GM21717 (cell line): ENCODE measurements around the gene MAML3.

ENCODE experiments used
- ATAC-seq: cut with Tn5 transposase; IDR thresholded peaks from one replicate; pipeline ENCODE4 v1.9.1; 2021; ENCODE audit warnings: mild to moderate bottlenecking, moderate library complexity; ENCODE audit not compliant: unreplicated experiment

MAML3 gene

DNA sequence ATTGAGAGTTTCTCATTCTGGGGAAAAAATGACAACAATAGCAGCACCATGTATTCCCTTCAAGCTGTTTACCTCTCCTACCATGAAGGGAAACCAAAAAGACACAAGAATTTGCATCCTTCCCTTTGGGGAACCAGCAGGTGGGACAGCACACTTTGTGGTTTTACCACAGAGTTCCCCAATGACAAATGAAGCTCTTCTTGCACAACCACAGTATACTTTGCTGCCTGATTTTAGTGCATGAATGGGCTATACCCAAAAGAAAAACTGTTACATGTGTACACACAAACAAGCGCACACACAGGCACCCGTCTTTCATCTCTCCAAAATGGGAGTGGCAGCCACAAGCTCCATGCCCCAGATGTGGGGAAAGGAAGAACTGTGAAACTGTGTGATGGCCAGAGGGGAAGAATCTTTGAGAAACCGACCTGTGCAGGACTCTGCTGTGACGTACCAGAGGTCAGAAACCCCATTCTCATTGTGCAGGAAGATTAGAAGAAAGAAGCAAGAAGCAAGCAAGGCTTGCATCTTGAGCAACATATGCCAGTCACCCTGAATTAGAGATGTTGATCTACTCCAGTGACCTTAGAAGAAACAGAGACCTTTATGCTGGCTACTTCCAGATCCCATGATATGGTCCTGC, 2.7 kb upstream of the MAML3 start:
- ATAC-seq: peak; percentile 89

DNA sequence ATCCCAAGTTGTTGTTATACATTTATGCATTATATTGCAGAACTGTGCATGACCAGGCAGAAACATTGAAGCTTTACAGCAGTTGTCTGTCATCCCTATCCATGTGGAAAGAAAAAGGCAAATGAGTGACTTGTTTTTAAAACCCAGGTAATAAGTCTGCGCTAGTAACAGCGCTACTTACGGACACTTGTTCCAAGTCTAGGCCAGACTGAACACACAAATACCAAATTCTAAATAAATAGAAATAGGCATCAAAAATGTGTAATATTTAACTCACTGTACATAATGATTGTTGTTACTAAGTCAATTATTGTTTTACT, 548 bp upstream of the MAML3 start:
- no peak for ATAC-seq

DNA sequence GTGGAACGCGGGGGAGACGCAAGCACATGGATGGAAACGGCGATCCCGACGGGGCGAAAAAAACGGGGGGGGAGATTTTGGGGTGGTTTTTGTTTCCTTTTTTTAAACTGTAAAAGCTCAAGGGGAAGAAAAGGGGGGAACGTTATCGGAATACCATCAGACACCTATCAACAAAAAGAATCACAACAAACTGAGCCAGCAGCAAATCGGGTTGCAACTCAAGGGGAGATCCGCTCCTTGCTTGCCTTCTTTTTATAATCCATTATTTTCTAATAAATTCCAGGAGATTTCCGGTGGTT, 616 bp downstream of the MAML3 start:
- ATAC-seq: no peak

DNA sequence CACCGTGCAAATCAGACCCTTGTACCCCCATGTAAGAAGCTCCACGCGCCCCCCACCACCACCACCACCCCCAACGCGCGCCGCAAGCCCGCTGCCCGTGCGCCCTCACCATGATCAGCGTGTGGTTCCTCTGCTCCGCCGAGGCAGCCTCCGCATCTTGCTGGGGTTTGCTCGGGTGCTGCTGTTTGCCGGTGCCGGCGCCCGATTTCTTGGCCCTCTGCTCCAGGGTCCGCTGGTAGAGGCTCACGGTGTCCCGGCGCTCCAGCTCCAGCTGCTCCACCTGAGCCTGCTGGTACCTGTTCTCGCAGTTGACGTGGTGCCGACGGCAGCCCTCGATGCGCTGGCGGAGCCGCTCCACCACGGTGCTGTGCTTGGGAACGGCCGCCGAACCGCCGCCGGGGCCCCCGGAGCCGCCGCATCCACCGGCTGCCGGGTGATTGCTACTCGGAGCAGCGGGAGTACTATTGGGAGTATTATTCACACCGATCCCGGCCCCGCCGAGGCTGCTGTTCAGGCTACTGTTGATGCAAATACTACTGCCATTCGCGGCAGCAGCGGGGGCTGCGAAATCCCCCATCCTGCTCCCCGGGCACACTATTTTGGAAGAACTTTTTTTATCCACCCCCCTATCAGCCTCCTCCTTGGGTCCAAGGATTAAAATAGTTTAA, 1.1 kb downstream of the MAML3 start:
- ATAC-seq: no peak

DNA sequence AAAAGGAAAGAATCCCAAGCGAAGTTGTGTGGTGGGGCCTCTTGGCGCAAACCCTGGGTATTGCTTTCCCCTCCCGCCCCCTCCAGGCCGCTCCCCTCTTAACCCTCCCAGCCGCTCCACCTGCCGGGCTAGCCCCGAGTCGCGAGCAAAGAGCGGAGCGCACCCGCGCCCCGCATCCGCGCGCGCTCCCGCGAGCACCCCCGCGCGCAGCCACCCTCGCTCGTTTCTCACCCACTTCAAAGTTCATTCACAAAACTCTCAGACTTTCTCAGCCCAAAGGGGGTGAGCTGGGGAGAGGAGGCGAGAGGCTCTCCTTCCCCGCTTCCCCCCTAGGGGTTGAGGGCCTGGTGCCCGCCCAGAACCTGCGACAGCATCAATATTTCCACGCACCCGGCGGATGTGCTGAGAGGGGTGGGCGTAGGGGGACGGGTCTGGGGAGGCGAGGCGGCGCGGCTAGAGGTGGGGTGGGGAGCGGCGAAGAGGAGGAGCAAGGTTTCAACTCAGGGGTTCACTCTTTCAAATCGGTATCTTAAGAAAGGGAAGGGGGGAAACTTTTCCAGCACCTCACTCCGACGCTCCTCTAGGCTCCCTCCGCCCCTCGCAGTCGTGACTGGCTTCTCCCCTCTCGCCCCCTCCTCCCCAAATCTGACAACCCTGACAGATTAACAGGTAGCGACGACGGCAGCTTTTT, 1.8 kb downstream of the MAML3 start:
- no peak for ATAC-seq

DNA sequence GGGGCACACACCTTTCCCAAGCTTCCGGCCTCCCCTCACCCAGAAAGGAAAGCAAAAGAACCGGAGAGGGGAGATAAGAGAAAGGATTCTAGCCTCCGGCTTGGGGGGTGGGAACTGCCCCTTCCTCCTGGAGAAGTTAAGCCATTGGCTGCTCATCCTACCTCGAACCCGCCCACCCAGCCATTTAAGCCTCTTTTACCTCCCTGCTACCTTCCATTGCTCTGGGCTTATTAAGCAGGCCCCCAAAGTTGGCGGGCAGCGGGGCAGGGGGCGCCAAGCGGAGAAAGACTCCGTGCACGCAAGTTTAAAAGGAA, 2.3 kb downstream of the MAML3 start:
- ATAC-seq: no peak

DNA sequence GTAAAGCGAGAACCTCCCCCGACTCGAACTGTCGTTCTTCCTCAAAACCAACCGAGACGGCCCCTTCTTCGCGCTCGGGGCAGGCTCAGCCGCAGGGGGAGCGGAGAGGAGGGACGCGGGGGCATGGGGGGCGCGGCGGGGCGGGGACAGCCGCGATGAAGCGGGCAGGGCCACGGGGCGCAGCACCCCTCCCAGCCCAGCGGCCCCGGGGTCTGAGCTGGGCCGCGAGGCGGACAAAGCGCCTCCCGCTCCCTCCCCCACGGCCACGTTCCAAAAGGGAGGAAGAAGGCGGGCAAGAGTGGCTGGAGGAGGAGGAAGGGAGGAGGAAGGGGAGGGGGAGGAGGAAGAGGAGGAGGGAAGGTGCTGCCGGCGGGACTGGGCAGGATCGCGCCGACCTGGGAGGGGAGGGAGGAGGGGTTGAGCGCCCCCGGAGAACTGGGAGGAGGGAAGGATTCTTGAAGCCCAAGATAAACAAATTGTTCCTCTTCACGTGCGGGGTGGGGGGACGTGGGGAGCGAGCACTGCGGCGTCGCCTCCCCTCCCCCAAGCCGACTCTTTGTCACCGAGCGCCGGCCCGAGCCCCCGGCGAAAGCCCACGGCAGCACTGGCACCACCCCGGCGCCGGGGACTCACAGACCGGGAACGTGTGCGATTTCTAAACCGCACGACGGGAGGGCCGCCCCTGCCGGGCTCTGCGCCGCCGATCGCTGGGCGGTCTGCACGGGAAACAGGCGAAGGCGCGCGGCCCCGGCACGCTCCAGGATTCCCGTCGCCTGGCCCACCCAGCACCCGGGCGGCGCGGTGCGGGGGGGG, 2.9 kb downstream of the MAML3 start:
- ATAC-seq: no peak

DNA sequence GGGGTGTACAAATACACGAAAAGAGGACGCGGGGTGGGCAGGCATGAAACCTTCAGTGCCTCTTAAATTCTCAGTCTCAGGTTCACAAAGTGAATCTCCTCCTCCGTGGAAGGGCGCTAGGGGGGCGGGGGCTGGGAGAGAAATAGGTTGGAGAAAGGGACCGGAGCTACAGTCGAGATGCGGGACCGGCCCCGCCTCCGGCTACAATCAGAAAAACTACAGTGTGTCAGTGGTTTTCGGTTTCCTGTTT, 3.4 kb downstream of the MAML3 start:
- ATAC-seq: no peak

DNA sequence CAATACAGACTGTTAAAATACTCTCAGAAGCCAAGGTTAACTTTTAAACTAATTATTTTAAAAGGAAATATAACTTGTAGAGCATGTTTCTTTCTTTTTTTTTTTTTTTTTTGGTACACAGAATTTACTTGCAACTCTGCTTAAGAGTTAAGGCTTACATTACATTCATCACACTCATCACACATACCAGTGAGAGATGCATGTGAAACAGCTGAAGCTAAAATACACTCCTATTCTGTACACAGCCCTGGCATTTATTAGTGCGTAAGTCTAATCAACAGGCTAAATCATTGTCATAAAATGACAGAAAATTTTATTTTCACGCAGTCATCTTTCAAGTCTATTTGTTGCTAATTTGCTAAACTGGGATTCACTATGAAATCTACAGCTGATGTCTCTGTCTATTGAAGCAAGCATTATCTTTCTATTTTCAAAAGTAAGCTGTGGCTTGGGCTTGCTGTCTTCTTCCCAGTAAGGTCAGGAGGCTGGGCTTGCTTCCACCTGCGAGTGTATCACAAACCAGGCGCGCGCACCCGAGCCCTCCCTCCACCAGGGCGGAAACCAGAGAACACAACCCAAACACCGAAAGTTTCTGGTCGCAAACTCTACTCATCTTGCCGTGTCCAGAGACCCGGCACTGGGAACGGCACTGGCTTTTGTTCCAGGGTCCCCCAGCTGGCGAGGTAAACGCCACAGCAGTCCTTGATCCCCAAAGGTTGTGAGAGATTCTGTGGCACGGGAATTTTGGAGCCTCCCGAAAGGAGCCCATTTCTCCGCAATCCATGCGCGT, 3.9 kb downstream of the MAML3 start:
- ATAC-seq: peak; percentile 47

DNA sequence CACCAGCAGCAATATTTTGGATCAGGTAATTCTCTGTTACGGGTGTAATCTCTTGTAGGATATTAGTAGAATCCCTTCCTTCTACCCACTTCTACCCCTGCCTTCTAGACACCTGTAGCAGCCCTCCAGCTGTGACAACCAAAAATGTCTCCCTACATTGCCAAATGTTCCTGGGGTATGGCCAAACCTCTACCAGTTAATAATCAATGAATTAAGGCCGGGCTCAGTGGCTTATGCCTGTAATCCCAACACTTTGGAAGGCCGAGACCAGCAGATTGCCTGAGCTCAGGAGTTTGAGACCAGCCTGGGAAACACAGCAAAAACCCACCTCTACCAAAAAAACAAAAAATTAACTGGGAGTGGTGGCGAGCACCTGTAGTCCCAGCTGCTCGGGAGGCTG, 9.9 kb downstream of the MAML3 start:
- ATAC-seq: no peak

DNA sequence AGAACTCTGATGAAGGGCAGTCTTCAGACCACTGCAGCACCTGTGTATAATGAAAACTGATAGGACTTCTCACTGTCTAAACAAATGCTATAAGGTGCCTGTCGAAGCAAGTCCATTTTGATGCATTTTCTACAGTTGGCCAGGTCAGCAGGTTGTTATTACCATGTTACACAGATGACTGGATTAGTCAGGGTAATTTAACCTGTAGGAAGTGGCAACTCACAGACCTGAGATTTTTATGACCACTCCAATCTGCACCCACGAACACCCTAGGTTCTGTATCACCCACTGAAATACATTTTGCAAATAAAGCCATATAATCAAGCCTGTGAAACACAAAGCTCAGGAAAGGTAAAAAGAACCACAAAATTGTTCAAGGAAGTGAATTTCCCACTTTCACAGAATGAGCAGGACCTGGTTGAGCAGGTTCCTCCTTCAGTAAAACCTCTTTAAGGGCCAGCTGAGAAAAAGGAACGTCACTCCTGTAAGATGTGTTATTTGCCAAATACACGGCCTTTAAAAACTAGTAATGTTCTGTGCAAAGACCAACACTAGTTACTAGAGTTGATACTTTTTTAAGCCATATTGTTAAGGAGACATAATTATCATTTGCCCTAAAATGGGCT, 12.7 kb downstream of the MAML3 start:
- ATAC-seq: no peak

DNA sequence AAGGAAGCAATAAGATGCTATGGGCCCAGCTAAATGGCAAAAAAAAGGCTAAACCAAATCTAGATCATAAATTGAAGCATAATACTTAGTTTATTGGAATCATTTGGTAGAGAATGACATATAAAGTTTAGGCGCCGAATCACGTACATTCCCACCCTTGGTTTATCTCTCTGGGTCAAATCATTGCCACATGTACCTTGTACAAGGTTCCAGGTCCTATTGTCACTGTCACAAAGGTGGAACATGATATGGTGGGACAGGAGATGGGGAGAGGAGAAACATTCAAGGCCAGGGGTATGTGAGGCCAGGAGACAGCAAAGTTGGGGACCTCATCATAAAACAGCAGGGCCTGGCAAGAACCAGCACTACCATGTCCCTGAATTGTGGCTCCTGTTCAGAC, 13.4 kb downstream of the MAML3 start:
- ATAC-seq: no peak

DNA sequence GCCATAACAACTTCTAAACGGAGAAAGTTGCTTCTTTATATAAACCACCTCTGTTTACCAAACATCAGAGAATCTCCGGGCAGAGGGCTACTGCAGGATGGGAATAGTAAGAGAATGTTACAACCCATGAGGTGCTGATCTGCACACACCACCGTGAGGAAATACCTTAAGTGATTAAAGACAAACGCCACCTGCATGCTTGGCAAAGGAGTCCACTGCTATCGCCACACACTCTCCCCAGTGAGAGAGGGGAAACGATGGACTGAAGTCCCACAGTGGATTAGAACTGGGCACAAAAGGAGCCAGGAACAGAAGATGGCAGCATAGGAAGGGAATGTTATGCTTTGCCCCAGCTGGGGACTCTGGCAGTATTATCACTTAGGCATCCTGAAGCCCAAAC, 15.6 kb downstream of the MAML3 start:
- ATAC-seq: no peak

DNA sequence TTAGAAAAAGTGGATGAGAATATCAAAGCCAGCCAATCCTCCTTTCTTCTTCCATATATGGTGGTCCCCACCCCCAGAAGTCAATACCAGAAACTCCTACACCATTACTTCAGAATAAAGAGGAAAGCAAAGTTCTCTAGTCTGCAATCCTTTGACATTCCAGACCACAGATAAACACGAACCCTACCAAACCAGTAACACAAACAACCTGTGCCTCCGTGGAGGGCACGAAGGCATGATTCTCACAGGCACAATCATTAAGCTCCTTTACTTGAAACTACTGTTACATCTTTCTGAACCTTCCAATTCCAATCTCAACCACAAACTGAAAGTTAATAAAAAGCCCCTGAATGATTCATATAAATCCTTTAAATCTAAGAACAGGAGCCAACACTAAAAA, 16.3 kb downstream of the MAML3 start:
- no peak for ATAC-seq

DNA sequence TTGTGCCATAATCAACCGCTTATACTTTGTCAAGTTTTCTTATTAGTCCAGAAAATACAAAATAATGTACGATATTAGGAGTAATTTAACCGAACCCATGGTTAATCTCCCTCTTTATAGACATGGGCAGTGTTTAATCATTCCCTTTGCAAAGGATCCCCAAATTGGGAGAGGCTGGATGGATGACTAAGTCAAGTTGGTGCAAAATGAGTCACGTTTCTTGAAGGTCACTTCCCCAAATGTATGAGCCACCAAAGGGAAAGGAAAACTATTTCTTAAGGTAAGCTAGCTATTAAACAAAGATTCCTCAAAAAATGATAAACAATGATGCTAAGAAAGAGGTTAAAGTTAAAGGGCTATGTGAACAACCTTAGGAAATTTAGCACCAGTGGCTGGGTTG, 17.5 kb downstream of the MAML3 start:
- no peak for ATAC-seq

DNA sequence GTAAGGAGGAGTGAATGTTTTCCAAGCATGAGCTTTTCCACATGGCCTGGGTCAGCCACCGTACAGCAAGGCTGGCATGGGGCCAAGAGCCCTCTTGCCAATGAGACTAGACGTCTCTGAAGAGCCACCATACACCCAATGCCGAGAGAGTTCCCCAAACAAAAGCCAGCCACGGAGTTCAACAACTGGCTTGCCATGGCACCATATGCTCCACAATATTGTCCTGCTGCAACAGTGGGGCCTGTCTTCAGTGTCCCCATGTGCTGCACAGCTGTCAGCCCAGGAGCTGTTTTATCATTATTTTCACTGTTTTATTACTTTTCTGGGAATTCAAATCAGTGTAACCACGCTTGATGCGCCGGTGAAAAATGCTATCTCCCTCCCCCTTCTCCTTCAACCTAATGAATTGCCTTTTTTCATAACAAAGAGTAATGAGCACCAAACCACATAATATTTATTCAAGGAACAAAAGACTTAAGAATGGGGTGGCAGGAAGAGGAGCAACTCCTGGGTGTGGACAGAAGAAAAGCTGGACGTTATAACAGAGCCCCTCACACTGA, 18.4 kb downstream of the MAML3 start:
- no peak for ATAC-seq

DNA sequence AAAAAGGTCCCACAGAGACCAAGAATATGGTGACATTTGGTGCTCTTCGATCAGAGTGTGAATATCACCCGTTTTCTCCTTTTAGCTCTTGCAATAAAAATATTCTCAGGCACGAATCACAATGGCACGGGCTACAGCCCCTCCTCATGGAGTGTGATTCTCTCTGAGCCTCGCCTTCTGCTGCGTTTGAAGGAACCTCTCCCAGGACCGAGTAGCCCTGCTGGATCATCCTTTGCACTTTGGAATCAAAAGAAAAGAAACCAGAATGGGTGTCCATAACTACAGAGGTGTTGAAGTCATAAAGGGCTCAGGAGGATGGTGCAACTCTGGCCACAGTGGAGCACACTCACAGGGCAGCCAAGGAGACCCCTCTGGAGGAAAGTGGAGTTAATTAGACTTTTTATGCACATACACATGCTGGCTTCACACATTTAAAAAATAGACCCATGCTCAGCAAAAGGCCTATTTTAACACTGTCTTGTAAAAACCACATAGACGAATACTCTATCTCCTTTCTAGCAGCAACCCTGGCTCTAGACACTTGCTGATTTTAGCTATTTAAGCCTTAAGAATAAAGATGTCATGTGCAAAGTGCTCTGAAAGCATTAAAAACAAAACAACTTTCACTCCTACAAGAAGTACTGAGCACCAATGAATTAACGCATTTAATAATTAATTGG, 19.1 kb downstream of the MAML3 start:
- ATAC-seq: no peak

DNA sequence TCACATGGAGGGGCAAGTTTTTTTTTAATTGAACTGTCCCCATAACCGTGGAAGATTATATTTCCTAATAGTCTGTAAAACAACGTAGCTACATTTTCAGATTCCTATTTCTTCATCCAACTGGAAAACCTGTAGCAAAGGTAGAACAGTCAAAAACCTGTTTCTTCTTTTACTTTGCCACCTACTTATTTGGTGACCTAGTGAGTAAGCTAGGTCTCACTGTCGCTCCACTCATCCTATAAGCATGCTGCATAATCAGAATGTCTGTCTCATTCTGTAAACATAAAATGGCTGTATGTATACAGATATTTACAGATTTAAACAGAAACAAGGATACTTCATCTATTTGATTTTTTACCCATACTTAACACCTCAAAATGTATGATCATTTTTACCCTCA, 20.4 kb downstream of the MAML3 start:
- no peak for ATAC-seq

DNA sequence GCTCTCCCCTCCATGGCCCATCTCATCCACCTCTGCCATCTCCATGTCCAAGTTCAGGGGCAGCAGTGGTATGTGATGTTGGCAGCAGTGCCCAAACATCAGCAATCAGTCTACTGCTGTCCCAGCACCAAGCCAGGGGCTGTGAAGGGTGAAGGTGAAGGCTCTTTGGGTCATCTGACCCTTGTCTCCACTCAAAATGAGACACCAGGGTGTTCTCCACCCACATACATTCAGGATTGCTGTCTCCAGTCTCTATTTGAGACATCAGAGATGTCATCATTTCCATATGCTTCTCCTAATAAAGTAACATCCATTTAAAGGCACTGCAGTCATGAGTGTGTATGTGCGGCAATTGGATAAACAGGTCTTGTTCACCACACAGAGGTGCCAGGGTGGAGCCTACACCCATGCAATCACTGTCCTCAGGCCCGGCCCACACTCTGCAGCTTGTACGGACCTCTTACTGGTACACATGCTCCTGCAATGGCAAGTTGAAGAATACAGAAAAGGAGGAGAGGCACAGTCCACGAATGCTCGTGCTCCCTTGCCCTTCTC, 22.2 kb downstream of the MAML3 start:
- ATAC-seq: no peak

DNA sequence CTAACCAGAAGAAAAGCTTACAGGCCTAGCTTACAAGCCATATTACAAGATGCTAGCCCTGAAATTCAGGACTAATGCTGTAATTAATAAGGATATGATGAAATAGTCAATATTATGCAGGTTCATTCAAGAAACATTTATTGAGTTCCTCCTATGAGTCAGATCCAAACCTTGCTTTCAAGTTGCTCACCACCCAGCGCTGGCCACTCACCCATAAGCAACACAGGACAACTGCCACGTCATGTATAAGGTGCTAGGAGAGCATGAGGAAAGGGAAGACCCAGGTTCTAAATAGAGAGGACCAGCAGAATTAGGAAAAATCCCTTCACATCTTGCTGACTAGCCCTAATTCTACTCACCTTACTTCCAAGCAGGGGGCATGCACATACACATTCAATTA, 23.3 kb downstream of the MAML3 start:
- no peak for ATAC-seq
